PC-9 (cell line): ENCODE results near the gene LOXL3. TPM values are rescaled to one million over a fixed set of nuclear protein-coding genes. Genes with fewer than 3 reads are reported as not detected.

ENCODE experiments used
- BruUV-seq: library from RNA; stranded (reverse); fragments of 400-500 nt; replicated peaks from 2 replicates; lab custom pipeline; 2021; lab: Mats Ljungman, UMichigan
- CTCF ChIA-PET: fragments of 300-600 bp; sonication (Branson Sonifier 250); formaldehyde crosslinking; loops from one replicate; lab custom pipeline; 2022; ENCODE audit warnings: antibody characterized with exemption; lab: Charles Lee
- POLR2A ChIA-PET: fragments of 300-600 bp; sonication (Branson Sonifier 250); formaldehyde crosslinking; loops from one replicate; lab custom pipeline; 2022; ENCODE audit warnings: antibody characterized with exemption; ENCODE audit not compliant: unreplicated experiment; lab: Charles Lee
- DNase-seq, 2 experiments: peaks; one replicate each; pipeline versions ENCODE4 v3.0.0 to v3.0.0-alpha.2; 2015 to 2022; ENCODE audit warnings: mixed read lengths in 1 of 2
- H2AFZ ChIP-seq: fragments of 200-600 bp; sonication (generic); 2 replicates; pipeline ENCODE4 v1.8.1; 2017; ENCODE audit warnings: antibody characterized with exemption
- H3F3A ChIP-seq: fragments of 200-600 bp; sonication (generic); 2 replicates; pipeline ENCODE4 v1.8.1; 2017; ENCODE audit warnings: antibody characterized with exemption, mild to moderate bottlenecking, low read depth; ENCODE audit not compliant: insufficient read depth
- H3K27ac ChIP-seq: fragments of 200-600 bp; sonication (generic); 2 replicates; pipeline ENCODE4 v1.6.1; 2016; ENCODE audit warnings: mixed run types
- H3K27me3 ChIP-seq: fragments of 200-600 bp; sonication (generic); 2 replicates; pipeline ENCODE4 v1.6.1; 2016; ENCODE audit warnings: low read depth, mixed run types; ENCODE audit not compliant: insufficient read depth
- H3K36me3 ChIP-seq: fragments of 200-600 bp; sonication (generic); 2 replicates; pipeline ENCODE4 v1.6.1; 2016; ENCODE audit warnings: low read depth, mixed run types
- H3K4me1 ChIP-seq: fragments of 200-600 bp; sonication (generic); replicated peaks from 2 replicates; pipeline ENCODE4 v1.6.1; 2016; ENCODE audit warnings: mixed run types; ENCODE audit not compliant: insufficient read depth
- H3K4me2 ChIP-seq: fragments of 200-600 bp; sonication (generic); 2 replicates; pipeline ENCODE4 v1.6.1; 2017; ENCODE audit warnings: mixed run types
- H3K4me3 ChIP-seq: fragments of 200-600 bp; sonication (generic); 2 replicates; pipeline ENCODE4 v1.6.1; 2016; ENCODE audit warnings: mixed run types
- H3K79me2 ChIP-seq: fragments of 200-600 bp; sonication (generic); 2 replicates; pipeline ENCODE4 v1.6.1; 2017; ENCODE audit warnings: low read depth, mixed run types
- H3K9me2 ChIP-seq: fragments of 200-600 bp; sonication (generic); 2 replicates; pipeline ENCODE4 v1.8.1; 2017; ENCODE audit warnings: mild to moderate bottlenecking; ENCODE audit not compliant: insufficient read depth
- H3K9me3 ChIP-seq: fragments of 200-600 bp; sonication (generic); 2 replicates; pipeline ENCODE4 v1.8.1; 2016; ENCODE audit warnings: low read depth; ENCODE audit not compliant: insufficient read depth
- H4K20me1 ChIP-seq: fragments of 200-600 bp; sonication (generic); 2 replicates; pipeline ENCODE4 v1.8.1; 2017; ENCODE audit not compliant: insufficient read depth
- EZH2 ChIP-seq: fragments of 200-600 bp; sonication (generic); IDR thresholded peaks from 2 replicates; pipeline ENCODE4 v1.8.0; 2017; ENCODE audit warnings: antibody characterized with exemption, low read depth
- intact Hi-C: fragments of 100-400 bp; cut with micrococcal nuclease; formaldehyde crosslinking; loops from one replicate; pipeline ENCODE4 v1.10.0; 2022; ENCODE audit not compliant: unreplicated experiment
- total RNA-seq: library from RNA; stranded (reverse); gene quantifications from 2 replicates; pipeline ENCODE4 v1.2.3, GENCODE V29; 2021
- TF ChIP-seq, protein P1 (sequence below): fragments of 200-600 bp; sonication (generic); conservative IDR thresholded peaks from 2 replicates; pipeline ENCODE4 v1.6.1; 2017; ENCODE audit warnings: mixed run types, antibody characterized with exemption, mild to moderate bottlenecking, moderate library complexity

LOXL3 gene
- total RNA-seq, 1 experiment from 2014 or later, result 3.1 TPM

DNA sequence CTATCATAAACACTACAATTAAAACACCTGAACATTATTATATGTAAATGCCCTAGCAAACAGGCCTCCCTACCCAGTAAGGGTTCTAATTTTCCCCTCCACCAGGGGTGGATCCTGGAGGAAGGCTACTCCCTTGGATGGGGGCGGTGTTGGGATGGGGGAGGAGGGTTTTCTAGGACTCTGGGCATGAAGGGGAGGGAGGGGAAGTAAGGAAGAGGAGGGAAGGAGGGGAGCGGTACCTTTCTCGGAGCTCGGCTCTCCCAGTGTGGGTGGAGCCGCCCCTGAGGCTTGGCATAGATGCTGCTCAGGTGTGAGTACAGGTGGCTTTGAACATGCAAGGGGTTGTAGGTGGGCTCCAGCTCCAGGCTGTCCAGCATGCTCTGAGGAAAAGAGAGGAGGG lies 6.2 kb upstream of the LOXL3 start:
- Histone ChIP-seq H3K27ac (no peak overlapping the region), H3K9me2 (no peaks in the 10 kb centered on the region), H3K79me2 (no peaks in the 10 kb centered on the region), H3K4me3 (no peak overlapping the region), H3K36me3 (no peaks in the 10 kb centered on the region), H2AFZ (no peak overlapping the region), H3K4me1 (no peaks in the 10 kb centered on the region), H3F3A (peaks cover 22% of the 10 kb centered on the region; the same call in 1 of the 2 replicates), H4K20me1 (no peaks in the 10 kb centered on the region), H3K9me3 (no peaks in the 10 kb centered on the region), H3K27me3 (no peaks in the 10 kb centered on the region), H3K4me2 (no peak overlapping the region)
- CTCF ChIA-PET, result no interaction called here
- TF ChIP-seq, protein P1, sequence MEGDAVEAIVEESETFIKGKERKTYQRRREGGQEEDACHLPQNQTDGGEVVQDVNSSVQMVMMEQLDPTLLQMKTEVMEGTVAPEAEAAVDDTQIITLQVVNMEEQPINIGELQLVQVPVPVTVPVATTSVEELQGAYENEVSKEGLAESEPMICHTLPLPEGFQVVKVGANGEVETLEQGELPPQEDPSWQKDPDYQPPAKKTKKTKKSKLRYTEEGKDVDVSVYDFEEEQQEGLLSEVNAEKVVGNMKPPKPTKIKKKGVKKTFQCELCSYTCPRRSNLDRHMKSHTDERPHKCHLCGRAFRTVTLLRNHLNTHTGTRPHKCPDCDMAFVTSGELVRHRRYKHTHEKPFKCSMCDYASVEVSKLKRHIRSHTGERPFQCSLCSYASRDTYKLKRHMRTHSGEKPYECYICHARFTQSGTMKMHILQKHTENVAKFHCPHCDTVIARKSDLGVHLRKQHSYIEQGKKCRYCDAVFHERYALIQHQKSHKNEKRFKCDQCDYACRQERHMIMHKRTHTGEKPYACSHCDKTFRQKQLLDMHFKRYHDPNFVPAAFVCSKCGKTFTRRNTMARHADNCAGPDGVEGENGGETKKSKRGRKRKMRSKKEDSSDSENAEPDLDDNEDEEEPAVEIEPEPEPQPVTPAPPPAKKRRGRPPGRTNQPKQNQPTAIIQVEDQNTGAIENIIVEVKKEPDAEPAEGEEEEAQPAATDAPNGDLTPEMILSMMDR, result no peak
- TF ChIP-seq EZH2, result no peak
- intact Hi-C loops, result no loop called here
- no TSS peak for BruUV-seq
- no peak for DNase-seq
- POLR2A ChIA-PET, result no interaction called here

DNA sequence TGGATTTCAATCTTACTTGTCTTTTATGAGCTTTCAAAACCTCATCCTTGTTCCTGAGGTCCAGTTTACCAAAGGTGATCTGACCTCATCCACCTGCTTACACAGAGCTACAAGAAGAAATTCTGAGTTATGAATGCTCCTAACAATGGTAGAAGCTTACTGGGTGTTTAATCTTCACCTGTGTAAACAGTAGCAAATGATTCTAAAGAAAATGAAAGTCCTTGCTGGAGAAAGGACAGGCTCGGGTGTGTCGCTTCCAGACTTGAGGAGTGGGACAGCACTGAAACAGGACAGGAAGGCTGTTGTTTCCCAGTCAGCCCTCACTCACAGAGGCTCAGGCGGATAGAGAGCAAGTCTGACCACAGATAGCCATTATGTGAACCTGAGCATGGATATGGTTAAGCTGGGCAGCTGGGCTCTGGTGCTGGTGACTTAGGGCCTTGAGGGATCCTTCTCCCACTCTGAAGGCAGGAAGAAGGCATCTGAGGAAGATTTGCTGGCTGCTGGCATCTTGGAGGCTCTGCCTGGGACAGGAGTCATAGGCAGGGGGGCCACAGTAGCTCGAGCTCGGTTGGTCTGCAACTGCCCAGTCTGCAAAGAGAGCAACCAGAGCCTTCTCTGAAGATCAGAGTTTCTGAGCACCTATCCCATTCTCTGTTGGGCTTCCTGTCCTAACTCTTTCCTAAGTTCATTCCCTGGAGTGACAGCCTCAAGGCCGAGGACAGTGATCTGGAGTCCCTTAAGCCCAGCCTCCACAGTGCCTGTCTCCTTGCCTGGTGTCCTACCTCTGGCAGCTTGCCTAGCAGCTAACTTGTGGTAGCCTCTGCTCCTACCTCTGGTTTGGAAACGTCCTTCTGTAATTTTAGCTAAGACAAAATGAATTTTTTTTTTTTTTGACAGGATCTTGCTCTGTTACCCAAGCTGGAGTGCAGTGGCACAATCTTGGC lies 4.8 kb upstream of the LOXL3 start:
- intact Hi-C loops, result no loop called here
- POLR2A ChIA-PET, result interaction anchor here (0.5 kb wide), 1 partner anchor 9 kb away, joined by 5 read pairs; no protein-coding TSS in a partner anchor
- CTCF ChIA-PET, result no interaction called here

DNA sequence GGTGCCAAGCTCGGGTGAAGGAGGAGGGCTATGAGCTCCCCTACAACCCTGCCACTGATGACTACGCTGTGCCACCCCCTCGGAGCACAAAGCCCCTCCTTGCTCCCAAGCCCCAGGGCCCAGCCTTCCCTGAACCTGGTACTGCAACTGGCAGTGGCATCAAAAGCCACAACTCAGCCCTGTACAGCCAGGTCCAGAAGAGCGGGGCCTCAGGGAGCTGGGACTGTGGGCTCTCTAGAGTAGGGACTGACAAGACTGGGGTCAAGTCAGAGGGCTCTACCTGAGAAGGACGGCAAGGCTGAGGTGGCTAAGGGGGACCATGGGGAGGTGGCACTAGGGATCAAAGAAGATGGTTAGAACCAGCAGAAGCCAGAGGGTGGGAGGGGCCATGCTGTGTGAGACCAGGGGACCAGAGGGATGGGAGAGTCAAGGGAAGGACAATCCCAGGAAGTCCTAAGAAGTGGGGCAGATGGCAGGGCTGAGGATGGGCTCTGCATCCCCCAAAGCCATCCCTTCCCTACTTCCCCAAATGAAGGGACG lies 3.2 kb upstream of the LOXL3 start:
- Histone ChIP-seq H3K9me2 (no peaks in the 10 kb centered on the region), H3K4me2 (no peak overlapping the region), H3K9me3 (no peaks in the 10 kb centered on the region), H3K4me1 (0 out of 2 replicates have a peak, but pooled peaks cover 4% of the 10 kb centered on the region), H4K20me1 (no peaks in the 10 kb centered on the region), H3K4me3 (no peak overlapping the region), H2AFZ (no peak overlapping the region), H3K27me3 (no peaks in the 10 kb centered on the region), H3F3A (peaks cover 29% of the 10 kb centered on the region; the same call in 1 of the 2 replicates), H3K79me2 (no peaks in the 10 kb centered on the region), H3K27ac (no peak overlapping the region), H3K36me3 (no peaks in the 10 kb centered on the region)
- DNase-seq, result no peak
- ChIA-PET POLR2A (no interaction called here), CTCF (no interaction called here)
- TF ChIP-seq, protein P1, result no peak
- no peak for TF ChIP-seq EZH2
- BruUV-seq, result no TSS peak
- intact Hi-C loops, result no loop called here

More for the DNA sequence above, 4.8 kb upstream of the LOXL3 start:
- H3K36me3 ChIP-seq, result no peaks in the 10 kb centered on the region
- H3K4me1 ChIP-seq, result 0 out of 2 replicates have a peak, but pooled peaks cover 2% of the 10 kb centered on the region
- no peaks in the 10 kb centered on the region for H4K20me1 ChIP-seq
- DNase-seq, result no peak
- H3K79me2 ChIP-seq, result no peaks in the 10 kb centered on the region
- TF ChIP-seq, protein P1, result no peak
- no peak for TF ChIP-seq EZH2
- no peaks in the 10 kb centered on the region for H3K9me3 ChIP-seq
- H3K4me3 ChIP-seq, result no peak overlapping the region
- no peak overlapping the region for H3K27ac ChIP-seq
- no peak overlapping the region for H2AFZ ChIP-seq
- H3K4me2 ChIP-seq, result no peak overlapping the region
- BruUV-seq, result no TSS peak
- no peaks in the 10 kb centered on the region for H3K9me2 ChIP-seq
- H3F3A ChIP-seq, result peaks cover 22% of the 10 kb centered on the region; the same call in 1 of the 2 replicates
- H3K27me3 ChIP-seq, result no peaks in the 10 kb centered on the region
